HT1080 (cell line): ENCODE data around the gene TST. TPM values are rescaled to one million over a fixed set of nuclear protein-coding genes. Genes with fewer than 3 reads are reported as not detected.

Experiments used
- DNase-seq: peaks from one replicate; pipeline ENCODE4 v3.0.0-alpha.2; 2015; ENCODE audit warnings: low read depth
- polyA plus RNA-seq, 2 experiments: library from polyadenylated mRNA; depleted of rRNA; stranded (reverse); fragments of >200 nt; gene quantifications; 2 replicates each; pipeline ENCODE4 v1.2.3, GENCODE V29; 2015
- total RNA-seq: library from RNA; depleted of rRNA; stranded (reverse); fragments of >200 nt; shearing (Covaris generic); gene quantifications from 2 replicates; pipeline ENCODE4 v1.2.3, GENCODE V29; 2014; rRNA removed

The TST gene
- 15.9 and 21.3 TPM in 2 replicates for total RNA-seq
- polyA plus RNA-seq (2015; cell fraction: cytosol; rRNA removed) = 13.0 and 15.3 TPM in 2 replicates
- 9.8 and 9.9 TPM in 2 replicates for polyA plus RNA-seq (2015; cell fraction: nucleus; rRNA removed)

- DNase-seq = peak; percentile 37
These were observed at the start of gene TST, which contains the start of gene MPST for GRCh38 chr22:37019309-37020191. TST (minus strand) TSS chr22:37019447; CDS start chr22:37018732, 715 bp downstream. MPST (plus strand) TSS chr22:37019742; CDS start chr22:37019837, 95 bp downstream.

- DNase-seq = no peak
These were observed 49.6 kb upstream of the TST start for GRCh38 chr22:37068859-37069258.

GRCh38 chr22:37067428-37067827, 48.2 kb upstream of the TST start:
- no peak for DNase-seq

- no peak for DNase-seq
These were observed 46.7 kb upstream of the TST start for GRCh38 chr22:37065961-37066360.

GRCh38 chr22:37065180-37065579, 45.9 kb upstream of the TST start:
- no peak for DNase-seq

- no peak for DNase-seq
These were observed 45.3 kb upstream of the TST start for GRCh38 chr22:37064553-37064952.

GRCh38 chr22:37063431-37064420, 44.5 kb upstream of the TST start:
- no peak for DNase-seq

- no peak for DNase-seq
These were observed 43.6 kb upstream of the TST start for GRCh38 chr22:37062702-37063381.

GRCh38 chr22:37062376-37062675, 43.1 kb upstream of the TST start:
- DNase-seq = no peak

GRCh38 chr22:37061611-37062375, 42.5 kb upstream of the TST start:
- no peak for DNase-seq

GRCh38 chr22:37060801-37061610, 41.8 kb upstream of the TST start:
- peak; percentile 15 for DNase-seq

- DNase-seq = no peak
These were observed 40.7 kb upstream of the TST start for GRCh38 chr22:37059876-37060449.

- DNase-seq = no peak
These were observed 39.9 kb upstream of the TST start for GRCh38 chr22:37058917-37059701.

- DNase-seq = no peak
These were observed 38.7 kb upstream of the TST start for GRCh38 chr22:37057796-37058510.

- DNase-seq = no peak
These were observed 38.0 kb upstream of the TST start for GRCh38 chr22:37057226-37057625.

GRCh38 chr22:37056246-37056645, 37.0 kb upstream of the TST start:
- no peak for DNase-seq

GRCh38 chr22:37054600-37055365, 35.5 kb upstream of the TST start:
- no peak for DNase-seq
